IPS-NIHi7 (cell line): Measurements from ENCODE around the gene C4BPA.

Experiments used
- DNase-seq: peaks from one replicate; pipeline ENCODE4 v3.0.0; 2012; ENCODE audit warnings: mixed read lengths; ENCODE audit errors: extremely low spot score

Gene C4BPA

DNA sequence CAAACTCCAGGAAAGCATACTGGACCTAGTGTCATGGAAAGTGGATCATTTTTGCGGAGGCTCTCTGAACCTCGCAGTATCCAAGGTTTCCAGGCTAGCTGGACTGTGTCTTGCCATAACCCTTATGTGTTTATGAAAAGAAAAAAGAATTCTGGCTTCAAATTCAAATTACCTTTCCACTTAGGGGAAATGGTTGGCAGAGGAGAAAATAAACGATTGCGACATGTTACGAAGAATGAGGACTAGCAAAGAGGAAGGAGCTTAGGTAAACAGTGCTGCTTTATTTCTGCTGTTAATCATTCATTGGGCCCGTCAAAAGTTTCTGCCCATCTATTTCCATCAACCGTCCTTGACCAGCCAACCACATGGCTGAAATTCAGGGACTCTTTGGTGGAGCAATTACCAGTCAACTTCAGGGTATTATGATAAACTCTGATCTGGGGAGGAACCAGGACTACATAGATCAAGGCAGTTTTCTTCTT is at the start of gene C4BPA:
C4BPA (plus strand) TSS at position 342 of the 482 bp plus-strand sequence. CDS start 8,793 bp downstream, outside the sequence.
- no peak for DNase-seq

DNA sequence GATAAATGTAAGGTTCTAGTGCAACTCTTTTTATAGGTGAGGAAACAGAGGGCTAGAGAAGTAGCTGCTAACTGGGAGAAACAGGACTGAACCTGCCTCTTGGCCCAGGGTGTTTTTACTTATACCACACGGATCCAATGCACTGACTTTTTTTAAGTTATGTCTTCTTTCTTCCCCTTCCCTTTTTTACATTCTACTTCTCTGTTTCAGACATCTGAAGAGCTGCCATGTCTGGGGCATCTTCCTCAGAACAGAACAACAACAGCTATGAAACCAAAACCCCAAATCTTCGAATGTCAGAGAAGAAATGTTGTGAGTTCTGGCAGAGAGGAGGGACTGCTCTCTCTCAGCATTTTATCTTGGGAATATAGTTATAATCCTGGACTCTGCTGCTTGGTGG is 49.5 kb upstream of the C4BPA start:
- no peak for DNase-seq

DNA sequence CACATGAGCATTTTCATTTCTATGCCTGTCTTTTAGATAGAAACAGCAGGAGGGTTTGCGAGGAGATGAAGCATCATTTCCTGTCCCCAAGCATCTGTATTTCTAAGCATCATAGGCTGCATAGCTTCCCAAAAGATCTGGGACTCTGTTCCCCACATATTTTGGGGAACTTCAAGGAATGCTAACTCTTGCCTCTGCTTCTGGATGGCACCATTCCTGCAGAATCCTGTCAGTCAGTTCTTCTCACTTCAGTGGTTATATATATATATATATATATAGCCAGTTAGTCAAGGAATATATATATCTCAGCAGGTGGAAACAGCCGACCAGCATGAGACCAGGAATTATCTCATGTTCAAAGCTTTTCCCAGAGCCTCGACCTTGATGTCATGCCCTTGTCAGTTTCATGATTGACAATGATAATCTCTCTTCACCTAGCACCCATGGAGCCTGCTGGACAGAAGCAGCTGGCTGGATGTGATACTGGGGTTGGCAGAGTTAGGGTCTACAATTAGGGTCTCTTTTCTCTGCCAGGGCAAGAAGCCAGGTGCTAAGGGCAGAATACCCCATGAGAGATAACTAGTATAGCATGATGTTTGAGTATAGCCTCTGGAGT is 48.5 kb upstream of the C4BPA start:
- no peak for DNase-seq

DNA sequence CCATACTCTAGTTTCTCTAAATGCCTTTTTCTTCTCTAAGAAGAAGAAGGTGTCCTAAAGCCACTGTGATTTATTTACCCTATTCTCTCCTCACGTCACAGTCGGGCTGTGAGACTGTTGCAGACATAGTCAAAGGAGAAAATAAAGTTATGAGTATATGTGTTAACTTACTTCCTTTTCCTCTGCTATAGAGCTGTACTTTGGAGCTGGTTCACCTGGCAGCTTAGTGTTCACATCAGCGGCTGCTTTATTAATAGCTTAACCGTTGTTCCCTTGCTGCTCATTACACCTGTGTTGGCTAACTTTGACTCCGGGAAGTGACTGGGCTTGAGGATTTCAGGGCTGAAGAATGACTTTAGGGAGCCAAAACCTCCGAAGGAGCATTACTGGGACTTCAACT is 47.4 kb upstream of the C4BPA start:
- DNase-seq: no peak

DNA sequence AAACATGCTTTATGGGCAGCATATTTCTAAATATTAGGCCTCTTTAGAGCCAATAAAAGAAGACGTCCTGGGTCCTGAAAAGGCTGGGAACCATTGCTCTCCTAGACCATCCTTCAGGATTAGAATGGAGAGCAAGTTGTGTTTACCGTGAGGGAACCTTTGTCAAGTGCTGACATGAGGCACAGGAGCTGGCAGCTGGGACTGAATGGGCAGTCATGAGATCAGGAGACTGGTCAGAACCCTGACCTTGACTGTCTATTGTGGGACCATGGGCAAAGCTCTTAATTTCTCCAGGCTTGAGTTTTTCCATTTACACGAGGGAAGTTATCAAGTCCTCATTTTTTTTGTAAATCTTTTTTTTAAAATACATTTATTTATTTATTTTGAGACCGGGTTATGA is 45.8 kb upstream of the C4BPA start:
- DNase-seq: no peak

DNA sequence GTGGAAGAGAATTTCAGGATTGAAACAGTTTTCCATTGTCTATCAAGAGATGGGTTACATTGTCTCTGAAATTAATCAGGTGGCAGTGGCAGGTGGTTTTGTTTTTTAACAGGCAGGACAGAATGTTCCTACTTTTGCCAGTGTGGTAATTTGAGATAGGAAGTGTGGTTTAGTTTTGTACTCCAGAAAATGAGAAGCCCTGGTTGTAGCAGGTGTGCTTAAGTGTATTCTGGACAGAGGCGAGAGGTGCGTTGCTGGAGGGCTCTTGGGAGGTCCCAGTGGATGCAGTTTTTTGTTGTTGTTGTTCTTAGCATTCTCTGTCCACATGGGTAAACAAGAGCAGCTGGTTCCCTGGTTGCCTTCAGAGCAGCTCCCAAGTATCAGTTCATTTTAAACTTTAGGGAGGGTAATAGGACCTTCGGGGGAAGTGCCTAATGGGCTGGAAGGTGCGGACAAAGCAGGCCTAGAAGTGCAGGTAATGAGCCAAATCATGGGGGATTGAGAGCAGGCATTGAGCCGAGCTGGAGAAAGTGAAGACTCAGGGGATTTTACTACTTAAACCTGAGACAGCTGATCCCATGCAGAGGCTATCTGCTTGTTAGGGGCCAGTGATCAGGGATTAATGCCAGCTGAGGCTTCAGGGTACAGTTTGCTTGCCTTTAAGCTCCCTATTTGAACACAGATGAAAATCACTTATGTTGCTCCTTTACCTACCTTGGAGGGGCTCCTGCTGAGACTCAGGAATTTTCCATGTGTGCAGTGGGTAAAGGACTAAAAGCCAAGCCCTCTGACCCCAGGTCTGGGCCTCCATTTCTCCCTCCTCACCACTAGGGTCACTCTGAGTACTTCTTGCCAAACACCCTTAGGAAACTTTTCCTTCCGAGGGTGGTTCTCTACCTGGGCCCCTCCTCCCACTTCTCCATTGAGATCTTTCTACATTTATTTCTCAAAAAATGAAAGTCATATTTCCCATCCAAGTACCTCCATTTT is 44.9 kb upstream of the C4BPA start:
- peak; percentile 47 for DNase-seq

DNA sequence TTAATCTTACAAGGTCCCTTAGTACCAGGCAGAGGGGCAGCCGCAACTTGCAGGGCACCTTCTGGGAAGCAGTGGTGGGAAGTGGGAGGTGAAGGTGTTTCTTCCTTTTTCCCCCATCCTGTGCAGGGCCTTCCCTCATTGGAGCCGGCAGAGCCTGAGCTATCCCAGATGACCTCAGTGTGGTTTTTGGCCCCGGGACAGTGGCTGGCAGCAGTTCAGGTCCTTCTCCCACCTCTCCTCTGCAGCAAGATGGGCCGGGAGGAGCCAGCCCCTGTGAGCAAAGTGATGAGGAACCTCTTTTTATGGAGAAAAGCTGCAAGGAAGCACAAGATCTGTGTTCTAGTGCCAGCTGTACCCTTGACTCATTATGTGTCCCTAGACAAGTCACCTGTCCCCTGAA is 44.2 kb upstream of the C4BPA start:
- no peak for DNase-seq

DNA sequence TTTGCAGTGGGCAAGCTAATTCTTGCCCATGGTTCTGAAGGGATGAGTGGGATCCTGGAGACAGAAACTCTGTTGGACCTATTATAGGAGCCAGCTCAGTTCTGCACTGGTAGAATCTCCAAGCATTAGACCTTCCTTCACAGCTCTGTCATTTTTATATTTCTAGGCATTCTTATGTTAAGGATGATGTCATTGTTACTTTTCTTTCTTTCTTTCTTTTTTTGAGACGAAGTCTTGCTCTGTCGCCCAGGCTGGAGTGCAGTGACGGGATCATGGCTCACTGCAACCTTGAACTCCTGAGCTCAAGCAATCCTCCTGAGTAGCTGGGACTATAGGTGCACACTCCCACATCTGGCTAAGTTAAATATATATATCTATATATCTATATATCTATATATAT is 43.4 kb upstream of the C4BPA start:
- no peak for DNase-seq

DNA sequence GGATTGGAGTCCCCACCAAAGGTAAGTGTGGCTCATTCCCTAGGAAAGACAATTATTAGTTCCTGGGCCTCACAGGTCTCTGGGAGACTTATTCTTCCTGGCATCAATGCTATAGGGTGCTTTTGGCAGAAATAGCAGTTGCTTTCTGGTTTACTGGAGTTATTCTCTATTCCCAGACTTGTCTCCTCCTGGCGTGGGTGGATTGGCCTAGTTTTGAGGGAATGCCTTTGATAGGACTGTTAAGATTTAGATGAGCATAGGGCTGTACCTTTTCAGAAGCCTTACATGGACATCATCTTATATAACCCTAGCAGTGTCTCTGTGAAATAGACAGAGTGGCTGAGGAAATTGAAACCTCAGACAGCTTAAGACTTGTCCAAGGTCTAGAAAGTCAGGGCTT is 42.0 kb upstream of the C4BPA start:
- no peak for DNase-seq

DNA sequence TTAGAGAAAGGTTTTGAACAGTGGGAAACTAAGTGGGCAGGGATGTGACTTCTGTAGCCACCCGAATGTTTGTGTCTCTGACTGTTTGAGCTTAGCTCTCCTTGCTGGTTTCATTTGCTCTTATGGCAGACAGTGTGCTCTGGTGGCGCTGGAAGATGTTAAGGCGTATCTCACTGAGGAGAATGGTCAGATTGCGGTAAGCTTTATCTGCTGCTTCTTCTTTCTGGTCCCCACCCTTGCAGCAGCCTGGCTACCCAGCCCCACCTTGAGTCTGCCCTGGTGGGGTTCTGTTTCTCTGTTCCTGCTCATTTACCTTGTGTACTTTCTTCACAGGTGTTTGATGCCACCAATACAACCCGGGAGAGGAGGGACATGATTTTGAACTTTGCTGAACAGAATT is 41.0 kb upstream of the C4BPA start:
- no peak for DNase-seq

DNA sequence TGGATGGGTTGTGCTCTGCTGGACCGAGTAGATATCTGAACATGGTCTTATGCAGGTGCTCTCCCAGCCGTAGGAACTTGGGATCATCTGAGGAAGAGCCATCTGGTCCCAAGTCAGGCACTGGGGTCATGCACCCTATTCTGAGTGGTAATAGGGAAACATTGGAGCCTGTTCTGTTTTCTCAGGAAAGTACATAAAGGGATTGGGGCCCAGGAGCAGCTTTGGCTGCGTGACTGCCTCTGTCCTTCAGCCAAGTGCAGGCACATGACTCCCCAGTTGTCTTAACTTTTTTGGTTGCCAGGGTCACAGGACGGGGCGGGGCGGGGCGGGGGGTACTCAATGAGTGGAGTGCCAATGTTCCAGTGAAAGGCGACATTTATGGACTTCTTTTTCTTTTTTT is 39.5 kb upstream of the C4BPA start:
- no peak for DNase-seq

DNA sequence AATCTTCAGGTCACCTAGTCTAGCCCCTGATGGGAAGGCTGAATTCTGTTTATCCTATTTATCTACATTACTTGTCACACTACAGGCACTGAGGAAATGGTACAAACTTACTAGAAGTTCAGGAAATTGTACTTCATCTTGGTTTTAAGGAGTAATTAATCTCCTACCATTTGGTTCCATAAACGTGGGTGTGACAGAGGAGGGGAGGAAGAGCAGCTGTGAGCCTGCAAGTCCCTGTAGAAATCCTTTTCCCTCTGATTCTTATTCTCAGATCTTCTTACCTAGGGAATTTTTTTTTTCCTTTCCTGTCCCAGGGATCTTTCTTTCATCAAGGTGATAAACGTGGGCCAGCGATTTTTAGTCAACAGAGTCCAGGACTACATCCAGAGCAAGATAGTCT is 36.8 kb upstream of the C4BPA start:
- DNase-seq: no peak

DNA sequence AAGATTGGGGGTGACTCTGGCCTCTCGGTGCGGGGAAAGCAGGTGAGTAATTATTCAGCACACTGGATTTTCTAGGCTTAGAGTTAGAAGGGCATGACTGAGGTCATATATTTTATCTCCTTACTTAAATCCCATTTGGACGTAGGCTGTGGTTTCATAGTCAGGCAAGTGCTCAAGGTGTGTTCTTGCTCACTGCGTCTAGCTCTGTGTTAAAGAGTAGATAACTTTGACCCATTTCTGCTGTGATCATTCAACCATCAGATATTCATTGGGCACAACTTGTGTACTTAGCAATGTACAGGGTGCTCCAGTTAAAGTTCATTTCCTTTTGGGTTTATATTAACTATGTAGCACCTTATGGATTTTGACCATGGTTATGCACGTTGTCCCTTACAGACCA is 36.4 kb upstream of the C4BPA start:
- no peak for DNase-seq

DNA sequence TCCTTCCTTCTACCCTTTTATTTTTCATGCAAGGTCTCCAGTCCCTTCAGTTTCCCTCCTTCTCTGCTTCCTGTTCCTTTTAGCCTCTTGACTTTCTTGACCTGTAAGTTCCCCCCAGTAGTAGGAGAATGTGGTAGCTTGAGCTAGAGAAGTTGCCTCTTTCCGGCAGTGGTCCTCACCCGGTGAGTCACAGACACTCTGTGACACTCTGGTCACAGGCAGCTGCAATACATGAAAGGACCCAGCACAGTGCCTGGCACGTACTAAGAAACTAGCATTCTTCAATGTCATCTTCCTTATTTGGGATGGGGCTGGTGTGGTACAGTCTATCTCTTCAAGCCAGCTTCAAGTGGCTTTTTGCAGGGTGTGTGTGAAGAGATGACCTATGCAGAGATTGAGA is 35.0 kb upstream of the C4BPA start:
- DNase-seq: no peak

DNA sequence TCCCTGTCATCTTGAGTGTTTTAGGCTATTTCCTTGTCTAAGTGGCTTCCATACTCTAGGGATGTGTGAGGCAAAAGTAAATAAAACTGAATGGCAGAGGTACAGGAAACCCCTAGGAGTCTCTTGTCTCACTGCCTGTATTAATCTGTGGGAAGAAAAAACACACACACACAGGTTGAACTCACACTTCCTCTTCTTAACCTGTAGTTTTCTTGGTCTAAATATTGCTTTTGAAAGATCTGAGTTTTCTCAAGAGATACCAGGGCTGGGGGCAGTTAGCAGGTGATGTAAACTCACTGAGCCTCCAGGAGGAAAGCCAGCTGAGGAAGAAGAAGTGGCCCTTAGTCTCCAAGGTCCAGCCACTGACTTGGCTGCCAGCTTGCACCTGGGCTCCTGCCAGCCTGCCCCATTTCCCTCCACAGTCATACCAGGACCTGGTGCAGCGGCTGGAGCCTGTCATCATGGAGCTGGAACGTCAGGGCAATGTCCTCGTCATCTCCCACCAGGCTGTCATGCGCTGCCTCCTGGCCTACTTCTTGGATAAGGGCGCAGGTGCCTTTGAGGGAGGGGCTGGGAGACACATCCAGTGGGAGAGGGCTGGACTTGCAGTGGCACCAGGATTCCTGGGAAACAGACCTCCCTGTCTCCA is 34.1 kb upstream of the C4BPA start:
- no peak for DNase-seq

DNA sequence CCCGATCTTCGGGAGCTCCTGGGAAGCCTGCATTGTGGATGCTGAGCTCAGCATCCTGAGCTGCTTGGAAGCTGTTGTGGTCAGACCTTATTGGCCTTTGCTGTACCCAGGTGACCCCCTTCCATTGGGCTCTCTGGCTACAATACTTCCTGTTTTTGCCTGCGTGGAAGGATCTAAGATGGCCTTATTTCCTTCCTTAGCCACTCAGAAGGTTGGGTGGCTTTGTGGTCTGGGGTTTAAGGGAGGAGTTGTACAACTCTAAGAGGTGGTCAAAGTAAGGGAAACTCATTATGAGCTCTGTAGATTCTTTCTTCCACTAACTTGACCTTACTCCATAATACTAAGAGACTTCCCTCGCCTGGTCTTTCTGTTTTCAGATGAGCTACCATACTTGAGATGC is 33.2 kb upstream of the C4BPA start:
- no peak for DNase-seq

DNA sequence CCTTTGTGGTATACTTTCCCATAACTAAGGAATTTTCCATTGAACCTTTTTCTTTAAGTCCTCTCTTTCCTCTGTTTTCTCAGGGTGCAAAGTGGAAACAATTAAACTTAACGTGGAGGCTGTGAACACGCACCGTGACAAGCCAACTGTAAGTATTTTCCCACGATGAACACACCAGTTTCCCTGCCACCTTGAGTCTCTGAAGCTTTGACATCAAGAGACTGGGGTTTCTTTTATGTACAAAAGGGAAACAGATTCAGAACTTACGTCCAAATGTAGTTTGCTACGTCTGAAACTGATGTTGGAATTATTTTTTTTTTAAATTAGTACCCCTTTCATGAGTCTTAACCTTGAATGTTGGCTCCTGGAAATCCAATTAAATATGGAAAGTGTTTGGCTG is 32.6 kb upstream of the C4BPA start:
- no peak for DNase-seq

DNA sequence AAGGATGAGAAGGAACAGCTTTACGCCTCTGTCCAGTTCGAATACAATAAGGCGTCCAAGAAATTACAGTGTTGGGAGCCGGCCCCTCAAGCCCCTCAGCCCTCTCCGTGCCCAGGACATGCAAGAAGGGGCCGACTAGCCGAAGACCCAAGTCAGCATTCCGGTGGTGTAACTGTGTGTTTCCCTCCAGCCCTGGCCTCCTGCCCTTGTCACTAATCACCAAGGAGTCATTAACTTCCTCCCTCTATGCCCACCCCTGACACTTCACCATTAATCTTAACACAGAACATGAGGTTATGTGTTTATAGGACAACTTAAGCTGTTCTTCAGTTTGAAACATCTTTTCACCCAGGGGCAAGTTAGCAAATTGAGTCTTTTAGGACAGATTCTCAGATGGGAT is 31.8 kb upstream of the C4BPA start:
- DNase-seq: no peak

DNA sequence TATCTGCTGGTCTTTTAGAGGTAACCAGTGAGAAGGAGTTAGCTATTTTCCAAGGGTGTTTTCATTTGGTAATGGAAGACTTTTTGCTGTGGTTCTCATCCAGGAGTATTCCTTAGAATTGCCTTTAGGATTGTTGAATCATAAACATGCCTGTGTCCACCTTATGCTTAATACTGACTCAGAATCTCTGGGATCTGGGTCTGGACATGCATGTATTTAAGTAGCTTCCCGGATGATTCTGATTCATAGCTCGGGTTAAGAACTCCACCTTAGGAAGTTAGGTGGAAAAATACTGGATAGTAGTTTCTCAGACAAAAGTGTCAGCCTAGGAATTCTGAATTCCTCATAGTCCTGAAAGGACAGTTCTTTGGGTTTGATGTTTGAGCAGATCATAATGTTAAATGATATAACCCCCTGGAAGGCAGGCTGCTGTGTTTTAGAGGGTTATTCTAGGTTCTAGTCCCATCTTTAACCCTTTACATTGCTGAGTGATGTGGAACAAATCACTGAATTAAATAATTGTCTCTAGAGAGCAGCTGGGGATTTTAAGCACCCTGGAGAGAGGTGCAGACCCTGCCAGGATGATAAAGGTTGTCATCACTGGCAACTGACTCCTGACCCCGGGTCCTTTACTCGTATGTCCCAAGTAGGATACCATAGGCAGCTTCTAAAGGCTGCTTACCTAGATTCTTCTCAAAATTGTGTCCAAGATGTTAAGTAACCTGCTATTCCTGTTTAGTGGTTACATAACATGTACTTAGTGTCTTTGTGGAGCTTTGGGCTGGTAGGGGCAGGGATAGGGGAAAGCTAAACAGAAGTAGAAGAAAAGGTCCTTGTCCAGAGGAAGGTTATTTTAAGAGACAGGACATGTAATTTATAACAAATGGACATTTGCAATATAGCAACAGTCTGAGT is 29.9 kb upstream of the C4BPA start:
- DNase-seq: no peak

DNA sequence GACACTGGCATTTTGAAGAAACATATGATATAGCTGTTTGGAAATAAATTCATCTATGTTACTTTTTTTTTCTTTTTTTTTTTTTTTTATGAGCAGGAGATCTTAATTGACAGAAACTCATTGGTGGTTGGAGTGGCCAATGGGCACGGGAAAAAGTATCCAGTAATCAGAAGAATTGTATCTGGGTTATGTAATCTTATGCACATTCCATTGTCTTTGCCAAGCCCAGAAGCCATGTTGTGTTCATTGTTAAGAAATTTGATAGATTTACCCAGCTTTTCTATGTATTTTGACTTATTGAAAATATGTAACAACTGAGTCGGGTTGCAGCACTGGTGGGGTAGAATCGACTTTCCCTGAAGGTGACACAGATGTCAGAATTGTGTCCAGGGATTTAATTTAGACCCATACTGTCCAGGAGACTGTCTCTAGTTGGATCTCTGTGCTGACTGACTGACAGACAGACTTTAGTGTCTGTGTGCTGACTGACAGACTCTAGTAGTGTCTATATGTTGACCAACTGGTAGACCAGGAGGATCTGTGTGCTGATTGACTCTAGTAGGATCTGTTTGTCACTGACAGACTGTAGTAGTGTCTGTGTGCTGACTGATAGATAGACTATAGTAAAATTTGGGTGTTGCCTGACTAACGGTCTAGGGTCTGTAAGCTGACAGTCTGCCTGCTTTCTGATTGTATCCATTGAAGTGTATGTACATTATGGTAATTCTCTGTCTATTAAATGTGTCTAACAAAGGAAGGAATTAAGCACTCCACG is 27.7 kb upstream of the C4BPA start:
- DNase-seq: no peak

DNA sequence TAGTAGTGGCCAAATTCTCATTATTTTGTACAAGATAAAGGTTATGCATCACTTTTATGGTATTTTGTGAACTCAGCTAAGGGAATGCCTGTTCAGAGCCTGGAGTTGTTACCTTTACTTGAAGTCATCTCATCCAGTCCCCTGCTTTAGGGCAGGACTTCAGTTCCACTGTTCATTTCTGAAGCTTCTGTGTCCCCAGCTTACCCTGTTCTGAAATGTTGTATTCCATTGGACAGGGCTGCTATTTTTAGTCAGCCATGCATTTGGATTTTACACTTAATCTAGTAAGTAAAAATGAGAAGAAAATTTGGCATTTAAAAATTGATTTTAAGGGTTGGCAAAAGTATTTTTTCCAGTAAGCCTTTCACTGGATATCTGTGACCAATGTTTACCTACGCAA is 27.0 kb upstream of the C4BPA start:
- no peak for DNase-seq
